ENCODE measurements around the gene SDCCAG8.

DNA sequence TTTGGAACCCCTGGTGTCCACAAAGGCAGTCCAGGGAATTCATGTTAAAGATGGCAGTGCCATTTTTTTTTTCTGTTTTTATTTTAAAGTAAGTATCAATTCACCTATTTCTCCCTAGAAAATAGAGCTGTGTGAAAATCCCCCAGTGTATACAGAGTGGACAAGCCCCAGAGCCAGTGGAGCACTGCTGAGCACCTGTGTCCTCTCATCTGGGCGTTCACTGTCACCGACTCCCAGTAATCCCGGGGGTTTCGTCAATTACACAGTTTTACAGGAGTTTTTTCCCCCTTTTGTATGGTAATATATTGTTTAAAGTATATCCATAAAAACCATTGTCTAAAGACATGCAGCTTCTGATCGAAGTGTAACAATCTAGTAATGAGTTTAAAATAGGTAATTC lies 175.8 kb downstream of the SDCCAG8 start:
- TF ChIP-seq, protein P1, sequence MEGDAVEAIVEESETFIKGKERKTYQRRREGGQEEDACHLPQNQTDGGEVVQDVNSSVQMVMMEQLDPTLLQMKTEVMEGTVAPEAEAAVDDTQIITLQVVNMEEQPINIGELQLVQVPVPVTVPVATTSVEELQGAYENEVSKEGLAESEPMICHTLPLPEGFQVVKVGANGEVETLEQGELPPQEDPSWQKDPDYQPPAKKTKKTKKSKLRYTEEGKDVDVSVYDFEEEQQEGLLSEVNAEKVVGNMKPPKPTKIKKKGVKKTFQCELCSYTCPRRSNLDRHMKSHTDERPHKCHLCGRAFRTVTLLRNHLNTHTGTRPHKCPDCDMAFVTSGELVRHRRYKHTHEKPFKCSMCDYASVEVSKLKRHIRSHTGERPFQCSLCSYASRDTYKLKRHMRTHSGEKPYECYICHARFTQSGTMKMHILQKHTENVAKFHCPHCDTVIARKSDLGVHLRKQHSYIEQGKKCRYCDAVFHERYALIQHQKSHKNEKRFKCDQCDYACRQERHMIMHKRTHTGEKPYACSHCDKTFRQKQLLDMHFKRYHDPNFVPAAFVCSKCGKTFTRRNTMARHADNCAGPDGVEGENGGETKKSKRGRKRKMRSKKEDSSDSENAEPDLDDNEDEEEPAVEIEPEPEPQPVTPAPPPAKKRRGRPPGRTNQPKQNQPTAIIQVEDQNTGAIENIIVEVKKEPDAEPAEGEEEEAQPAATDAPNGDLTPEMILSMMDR (IDR thresholded peaks at IDR 0.05): no peak
- no peak for TF ChIP-seq POLR2A (IDR thresholded peaks at IDR 0.05)
